Duodenal mucosa (tissue), 2 donors: ENCODE data around the gene FAM174A.

ENCODE experiments used
- H3K27ac ChIP-seq: one replicate; pipeline ENCODE4 v1.7.0; 2013; ENCODE audit warnings: low read depth, low read length
- H3K27me3 ChIP-seq, 2 donors: one replicate each; pipeline ENCODE4 v1.7.0; 2013; ENCODE audit warnings: low read length in 2 of 2, control low read depth in 1 of 2; ENCODE audit not compliant: insufficient read depth in 2 of 2, control insufficient read depth in 1 of 2
- H3K36me3 ChIP-seq, 2 donors: one replicate each; pipeline ENCODE4 v1.7.0; 2013; ENCODE audit warnings: low read length in 2 of 2, control low read depth in 1 of 2; ENCODE audit not compliant: insufficient read depth in 2 of 2, control insufficient read depth in 1 of 2
- H3K4me1 ChIP-seq, 2 donors: one replicate each; pipeline ENCODE4 v1.7.0; 2013; ENCODE audit warnings: low read length in 2 of 2, control low read depth in 1 of 2; ENCODE audit not compliant: insufficient read depth in 2 of 2, control insufficient read depth in 1 of 2
- H3K4me3 ChIP-seq, 2 donors: one replicate each; pipeline ENCODE4 v1.7.0; 2013; ENCODE audit warnings: low read length in 2 of 2, low read depth in 1 of 2
- H3K9ac ChIP-seq, 2 donors: one replicate each; pipeline ENCODE4 v1.7.0; 2013; ENCODE audit warnings: low read length in 2 of 2, low read depth in 1 of 2
- H3K9me3 ChIP-seq, 2 donors: one replicate each; pipeline ENCODE4 v1.7.0; 2013; ENCODE audit warnings: low read length in 2 of 2, control low read depth in 1 of 2; ENCODE audit not compliant: control insufficient read depth in 1 of 2

FAM174A gene

GRCh38 chr5:100535060-100536005 lies at the start of gene FAM174A:
Gene FAM174A, plus strand, starts transcription at chr5:100535374. Its CDS starts 157 bp downstream, at chr5:100535531.
- peak within 1 kb of the TSS; percentile 71 to 89 for H3K9ac ChIP-seq
- peak within 1 kb of the TSS; percentile 87 for H3K27ac ChIP-seq
- H3K27me3 ChIP-seq, result no peaks in the 10 kb centered on the region
- peaks cover 3 to 13% of the 10 kb centered on the region in 2 donors for H3K9me3 ChIP-seq
- peak within 1 kb of the TSS; percentile 78 to 84 for H3K4me3 ChIP-seq
- no peaks in the 10 kb centered on the region for H3K36me3 ChIP-seq
- H3K4me1 ChIP-seq, result peaks cover 14% of the 10 kb centered on the region in 2 donors

DNA sequence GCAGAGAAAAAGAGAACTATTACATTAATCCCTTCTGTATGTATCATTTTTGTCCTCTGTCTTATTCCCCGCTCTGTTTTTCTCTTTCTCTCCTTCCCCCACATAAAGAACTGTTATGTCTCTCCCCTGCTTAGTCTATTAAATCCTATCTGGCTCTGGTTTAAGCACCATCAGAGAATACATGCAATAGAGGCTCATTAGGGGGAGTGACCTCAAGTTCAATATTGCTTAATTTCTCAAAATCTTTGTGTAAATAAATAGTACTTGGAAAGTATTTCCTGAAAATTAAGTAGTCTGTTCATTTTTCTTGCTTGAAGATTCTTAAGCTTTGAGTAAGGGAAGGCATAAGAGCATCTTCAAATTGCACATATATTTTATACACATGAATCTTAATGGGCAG lies 41.2 kb upstream of the FAM174A start:
- Histone ChIP-seq H3K4me3 (no peak overlapping the region), H3K9me3 (no peaks in the 10 kb centered on the region), H3K36me3 (no peaks in the 10 kb centered on the region), H3K27me3 (no peaks in the 10 kb centered on the region), H3K27ac (no peak overlapping the region), H3K4me1 (no peaks in the 10 kb centered on the region), H3K9ac (no peak overlapping the region)

DNA sequence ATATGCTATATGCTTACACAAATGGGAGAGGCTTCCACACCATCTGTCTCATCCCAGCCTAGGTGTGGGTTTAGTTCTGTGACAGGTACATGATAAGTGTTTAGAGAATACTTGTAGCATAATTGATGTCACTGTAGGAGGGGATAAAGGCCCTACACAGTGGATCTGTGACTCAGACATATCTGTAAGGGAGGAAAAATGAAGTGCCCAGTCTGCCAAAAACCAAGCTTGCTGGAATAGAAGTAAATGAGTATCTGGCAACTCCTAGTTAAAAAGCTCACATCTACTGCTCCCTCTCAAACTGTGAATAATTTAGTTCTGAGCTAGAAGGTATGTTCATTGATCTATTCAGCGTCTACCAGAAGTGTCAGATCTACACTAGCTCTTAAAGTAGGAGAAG lies 38.9 kb upstream of the FAM174A start:
- H3K27ac ChIP-seq, result no peak overlapping the region
- no peak overlapping the region for H3K4me3 ChIP-seq
- no peaks in the 10 kb centered on the region for H3K36me3 ChIP-seq
- H3K9me3 ChIP-seq, result no peaks in the 10 kb centered on the region
- no peak overlapping the region for H3K9ac ChIP-seq
- H3K4me1 ChIP-seq, result no peaks in the 10 kb centered on the region
- H3K27me3 ChIP-seq, result no peaks in the 10 kb centered on the region

GRCh38 chr5:100502684-100503083 lies 32.5 kb upstream of the FAM174A start:
- no peaks in the 10 kb centered on the region for H3K4me1 ChIP-seq
- H3K4me3 ChIP-seq, result no peak overlapping the region
- no peaks in the 10 kb centered on the region for H3K36me3 ChIP-seq
- no peaks in the 10 kb centered on the region for H3K9me3 ChIP-seq
- H3K9ac ChIP-seq, result no peak overlapping the region
- no peak overlapping the region for H3K27ac ChIP-seq
- H3K27me3 ChIP-seq, result no peaks in the 10 kb centered on the region

DNA sequence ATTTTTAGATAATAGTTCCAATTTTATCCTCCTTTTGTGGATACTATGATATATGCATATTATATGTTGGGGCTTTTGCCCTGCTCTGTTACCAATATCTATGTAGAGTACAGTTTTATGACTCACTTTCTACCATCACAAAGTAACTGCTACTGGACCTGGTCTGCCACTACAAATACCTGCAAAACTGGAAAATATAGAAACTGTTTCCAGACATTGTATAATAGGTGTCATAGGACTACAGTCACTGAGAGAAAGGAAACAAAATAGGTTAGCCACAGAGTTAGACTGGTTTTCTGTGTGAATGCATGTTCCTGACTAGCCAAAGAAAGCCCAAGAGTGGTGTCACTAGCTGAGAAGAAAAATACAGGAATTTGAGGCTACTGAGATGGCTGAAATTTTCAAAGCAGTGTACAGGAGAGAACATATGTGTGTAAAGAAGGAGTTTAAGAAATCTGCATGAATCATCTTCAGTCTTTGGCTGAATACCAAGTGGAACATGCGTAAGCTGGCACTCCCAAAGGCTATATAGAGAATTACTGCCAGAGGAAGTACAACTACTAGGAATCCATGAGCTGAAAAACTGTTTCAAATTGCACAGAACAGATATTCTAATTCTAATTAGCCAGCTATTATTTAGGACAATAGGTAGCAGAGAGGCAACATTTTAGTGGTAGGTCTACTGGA lies 29.0 kb upstream of the FAM174A start:
- no peaks in the 10 kb centered on the region for H3K27me3 ChIP-seq
- H3K4me1 ChIP-seq, result no peaks in the 10 kb centered on the region
- no peak overlapping the region for H3K4me3 ChIP-seq
- no peaks in the 10 kb centered on the region for H3K9me3 ChIP-seq
- no peak overlapping the region for H3K9ac ChIP-seq
- H3K27ac ChIP-seq, result no peak overlapping the region
- no peaks in the 10 kb centered on the region for H3K36me3 ChIP-seq

GRCh38 chr5:100516285-100516684 lies 18.9 kb upstream of the FAM174A start:
- H3K4me3 ChIP-seq, result no peak overlapping the region
- no peaks in the 10 kb centered on the region for H3K27me3 ChIP-seq
- H3K36me3 ChIP-seq, result no peaks in the 10 kb centered on the region
- H3K9me3 ChIP-seq, result peaks cover 5 to 8% of the 10 kb centered on the region in 2 donors
- H3K9ac ChIP-seq, result no peak overlapping the region
- no peak overlapping the region for H3K27ac ChIP-seq
- H3K4me1 ChIP-seq, result no peaks in the 10 kb centered on the region

DNA sequence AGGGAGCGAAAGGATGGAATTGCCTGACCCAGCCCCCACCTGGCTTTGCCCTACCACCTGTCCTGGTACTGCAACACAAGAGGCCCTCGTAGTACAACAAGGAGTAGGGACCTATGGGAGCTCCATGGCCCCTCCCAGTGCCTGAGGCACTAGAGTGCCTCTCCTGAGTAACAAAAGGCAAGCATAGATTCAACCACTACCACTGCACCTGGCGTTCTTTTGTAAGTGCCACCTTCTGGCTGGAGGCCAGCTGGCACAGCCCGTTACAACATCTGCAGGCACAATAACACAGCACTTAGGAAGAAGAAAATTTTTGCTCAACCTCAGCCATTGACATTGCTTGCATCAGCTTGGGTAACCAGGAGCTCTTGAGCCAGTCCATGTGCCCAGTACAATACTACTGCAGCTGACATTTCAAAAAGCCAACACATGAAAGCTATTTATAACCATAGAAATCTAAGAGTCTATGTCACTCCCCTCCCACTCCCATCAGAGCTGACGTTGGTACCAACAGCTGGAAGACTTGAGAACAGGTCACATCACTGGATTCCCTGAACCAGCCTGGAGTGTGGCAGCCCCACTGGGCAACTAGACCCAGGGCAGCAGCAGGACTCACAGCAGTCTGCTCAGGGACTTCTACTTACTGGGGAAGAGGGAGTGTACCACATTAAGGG lies 17.7 kb upstream of the FAM174A start:
- Histone ChIP-seq H3K4me3 (no peak overlapping the region), H3K27me3 (no peaks in the 10 kb centered on the region), H3K4me1 (no peaks in the 10 kb centered on the region), H3K36me3 (no peaks in the 10 kb centered on the region), H3K27ac (no peak overlapping the region), H3K9me3 (peaks cover 5 to 8% of the 10 kb centered on the region in 2 donors), H3K9ac (no peak overlapping the region)

- Histone ChIP-seq H3K27ac (no peak overlapping the region), H3K9me3 (peaks cover 5 to 8% of the 10 kb centered on the region in 2 donors), H3K4me1 (no peaks in the 10 kb centered on the region), H3K9ac (no peak overlapping the region), H3K4me3 (no peak overlapping the region), H3K36me3 (no peaks in the 10 kb centered on the region), H3K27me3 (no peaks in the 10 kb centered on the region)
Observed at GRCh38 chr5:100518377-100518776, 16.8 kb upstream of the FAM174A start.

- no peaks in the 10 kb centered on the region for H3K4me1 ChIP-seq
- no peak overlapping the region for H3K27ac ChIP-seq
- H3K4me3 ChIP-seq, result no peak overlapping the region
- no peaks in the 10 kb centered on the region for H3K27me3 ChIP-seq
- no peaks in the 10 kb centered on the region for H3K36me3 ChIP-seq
- peaks cover 5 to 8% of the 10 kb centered on the region in 2 donors for H3K9me3 ChIP-seq
- no peak overlapping the region for H3K9ac ChIP-seq
Observed at GRCh38 chr5:100519075-100519474, 16.1 kb upstream of the FAM174A start.

- no peaks in the 10 kb centered on the region for H3K36me3 ChIP-seq
- H3K4me1 ChIP-seq, result no peaks in the 10 kb centered on the region
- H3K9ac ChIP-seq, result no peak overlapping the region
- H3K27ac ChIP-seq, result no peak overlapping the region
- peaks cover 5 to 8% of the 10 kb centered on the region in 2 donors for H3K9me3 ChIP-seq
- no peaks in the 10 kb centered on the region for H3K27me3 ChIP-seq
- no peak overlapping the region for H3K4me3 ChIP-seq
Observed at GRCh38 chr5:100520348-100520747, 14.8 kb upstream of the FAM174A start.
